Measurements from ENCODE around the gene FJX1. TPM values are rescaled to one million over a fixed set of nuclear protein-coding genes. Genes with fewer than 3 reads are reported as not detected.

Gene FJX1
- total and polyA plus RNA-seq, 2 experiments from 2014 or later: 1.7 to 4.1 TPM

DNA sequence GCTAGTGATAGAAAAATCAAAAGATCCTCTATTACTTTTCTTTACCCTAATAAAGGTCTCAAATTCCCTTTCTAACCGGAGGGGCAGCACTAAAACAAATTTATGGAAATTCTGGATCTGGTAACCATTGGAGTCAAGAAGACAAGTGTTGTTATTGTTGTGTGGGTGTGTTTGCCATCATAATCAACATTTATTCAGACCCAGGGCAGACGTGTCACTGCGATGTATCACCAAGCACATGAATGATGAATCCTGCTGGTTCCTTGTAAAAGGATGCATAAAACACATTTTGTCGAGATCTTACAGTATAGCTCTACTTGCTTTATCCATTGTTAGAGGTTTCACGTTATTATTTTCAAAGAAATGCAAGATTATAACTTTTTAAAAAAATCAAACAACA, 12.1 kb upstream of the FJX1 start:
- Histone ChIP-seq H3K27me3 (peaks cover 72% of the 10 kb centered on the region), H3K4me3 (no peak overlapping the region), H3K27ac (no peak overlapping the region), H3K9me3 (ENCODE audit: low read depth) (no peaks in the 10 kb centered on the region), H3K36me3 (no peaks in the 10 kb centered on the region), H3K4me1 (ENCODE audit: low read depth) (no peaks in the 10 kb centered on the region)
- TF ChIP-seq CTCF (IDR thresholded peaks at IDR 0.05; ENCODE audit: low read depth, low read length): no peak
- DNase-seq (ENCODE audit: low read depth in 1 of 2, low spot score in 1 of 2): no peak

GRCh38 chr11:35608502-35608901, 9.8 kb upstream of the FJX1 start:
- Histone ChIP-seq H3K27me3 (peaks cover 85% of the 10 kb centered on the region), H3K27ac (no peak overlapping the region), H3K9me3 (ENCODE audit: low read depth) (no peaks in the 10 kb centered on the region), H3K4me3 (no peak overlapping the region), H3K4me1 (ENCODE audit: low read depth) (no peaks in the 10 kb centered on the region), H3K36me3 (no peaks in the 10 kb centered on the region)
- DNase-seq (ENCODE audit: low read depth in 1 of 2, low spot score in 1 of 2): no peak
- TF ChIP-seq CTCF (IDR thresholded peaks at IDR 0.05; ENCODE audit: low read depth, low read length): no peak

DNA sequence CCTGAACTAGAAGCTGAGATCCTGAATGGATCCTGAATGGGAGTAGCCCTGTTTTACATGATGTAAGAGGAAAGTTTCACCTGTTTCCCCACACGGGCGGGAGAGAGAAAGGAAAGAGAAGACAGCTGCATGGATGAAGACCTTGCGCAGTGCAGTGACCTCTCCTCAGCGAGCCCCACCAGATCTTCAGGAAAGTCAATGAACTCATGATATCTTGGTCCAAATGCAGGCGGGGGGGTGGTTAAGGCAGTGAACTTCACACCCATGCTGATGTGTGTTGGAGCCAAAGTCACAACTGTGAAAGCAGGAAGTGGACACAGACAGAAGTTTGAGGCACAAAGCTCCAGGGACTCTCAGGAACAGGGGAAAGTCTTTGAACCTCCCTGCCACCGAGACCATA, 8.6 kb upstream of the FJX1 start:
- Histone ChIP-seq H3K4me1 (ENCODE audit: low read depth) (no peaks in the 10 kb centered on the region), H3K4me3 (no peak overlapping the region), H3K27me3 (peaks cover 97% of the 10 kb centered on the region), H3K9me3 (ENCODE audit: low read depth) (no peaks in the 10 kb centered on the region), H3K36me3 (no peaks in the 10 kb centered on the region), H3K27ac (no peak overlapping the region)
- TF ChIP-seq CTCF (IDR thresholded peaks at IDR 0.05; ENCODE audit: low read depth, low read length): no peak
- DNase-seq (ENCODE audit: low read depth in 1 of 2, low spot score in 1 of 2): no peak

- Histone ChIP-seq H3K4me3 (no peak overlapping the region), H3K36me3 (no peaks in the 10 kb centered on the region), H3K27ac (no peak overlapping the region), H3K4me1 (ENCODE audit: low read depth) (no peaks in the 10 kb centered on the region), H3K9me3 (ENCODE audit: low read depth) (no peaks in the 10 kb centered on the region), H3K27me3 (peaks cover 97% of the 10 kb centered on the region)
- no peak for DNase-seq (ENCODE audit: low read depth in 1 of 2, low spot score in 1 of 2)
- no peak for TF ChIP-seq CTCF (IDR thresholded peaks at IDR 0.05; ENCODE audit: low read depth, low read length)
These were observed 7.6 kb upstream of the FJX1 start for GRCh38 chr11:35610631-35611030.

GRCh38 chr11:35611741-35612140, 6.5 kb upstream of the FJX1 start:
- no peak for TF ChIP-seq CTCF (IDR thresholded peaks at IDR 0.05; ENCODE audit: low read depth, low read length)
- no peak for DNase-seq (ENCODE audit: low read depth in 1 of 2, low spot score in 1 of 2)
- Histone ChIP-seq H3K27me3 (peaks cover 89% of the 10 kb centered on the region), H3K4me1 (ENCODE audit: low read depth) (no peaks in the 10 kb centered on the region), H3K36me3 (no peaks in the 10 kb centered on the region), H3K9me3 (ENCODE audit: low read depth) (no peaks in the 10 kb centered on the region), H3K27ac (no peak overlapping the region), H3K4me3 (no peak overlapping the region)

Measured in cardiac muscle cell (in vitro differentiated cells and primary cell).